ENCODE data around the gene MFAP3L. TPM values are rescaled to one million over a fixed set of nuclear protein-coding genes. Genes with fewer than 3 reads are reported as not detected.

Gene MFAP3L
- total RNA-seq, 6 experiments from 2014 or later = 0.94 to 6.4 (median 2.1) TPM

DNA sequence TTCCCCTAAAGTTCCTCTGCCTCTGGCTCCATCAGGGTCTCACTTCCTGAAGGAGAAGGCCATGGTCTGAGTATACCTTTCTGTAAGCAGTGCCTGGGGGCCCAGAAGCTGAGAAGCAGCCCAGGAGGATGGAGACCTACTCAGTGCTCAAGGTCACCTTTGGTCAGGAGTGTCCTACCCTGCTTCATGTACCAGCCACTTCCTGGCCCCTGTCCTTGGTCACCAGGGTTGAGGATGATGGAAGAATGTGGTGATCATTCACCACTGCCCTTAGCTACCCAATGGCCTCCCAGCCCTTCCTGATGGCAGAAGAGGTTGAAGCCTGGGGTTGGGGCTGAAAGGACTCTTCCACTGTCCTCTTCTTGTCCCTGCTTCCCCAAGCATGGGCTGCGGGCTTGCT lies 9.0 kb upstream of the MFAP3L start:
- Mint-ChIP-seq H3K4me1 (ENCODE audit: low read depth) (peaks cover 2% of the 10 kb centered on the region; the same call in 1 of the 2 replicates), H3K9me3 (no peaks in the 10 kb centered on the region), H3K27me3 (ENCODE audit: insufficient read depth) (peaks cover 23% of the 10 kb centered on the region), H3K27ac (no peak overlapping the region), H3K4me3 (no peak overlapping the region), H3K36me3 (ENCODE audit: low read depth) (no peaks in the 10 kb centered on the region)
- no peak for DNase-seq
- TF ChIP-seq, protein P1, sequence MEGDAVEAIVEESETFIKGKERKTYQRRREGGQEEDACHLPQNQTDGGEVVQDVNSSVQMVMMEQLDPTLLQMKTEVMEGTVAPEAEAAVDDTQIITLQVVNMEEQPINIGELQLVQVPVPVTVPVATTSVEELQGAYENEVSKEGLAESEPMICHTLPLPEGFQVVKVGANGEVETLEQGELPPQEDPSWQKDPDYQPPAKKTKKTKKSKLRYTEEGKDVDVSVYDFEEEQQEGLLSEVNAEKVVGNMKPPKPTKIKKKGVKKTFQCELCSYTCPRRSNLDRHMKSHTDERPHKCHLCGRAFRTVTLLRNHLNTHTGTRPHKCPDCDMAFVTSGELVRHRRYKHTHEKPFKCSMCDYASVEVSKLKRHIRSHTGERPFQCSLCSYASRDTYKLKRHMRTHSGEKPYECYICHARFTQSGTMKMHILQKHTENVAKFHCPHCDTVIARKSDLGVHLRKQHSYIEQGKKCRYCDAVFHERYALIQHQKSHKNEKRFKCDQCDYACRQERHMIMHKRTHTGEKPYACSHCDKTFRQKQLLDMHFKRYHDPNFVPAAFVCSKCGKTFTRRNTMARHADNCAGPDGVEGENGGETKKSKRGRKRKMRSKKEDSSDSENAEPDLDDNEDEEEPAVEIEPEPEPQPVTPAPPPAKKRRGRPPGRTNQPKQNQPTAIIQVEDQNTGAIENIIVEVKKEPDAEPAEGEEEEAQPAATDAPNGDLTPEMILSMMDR (IDR thresholded peaks at IDR 0.05) = no peak

DNA sequence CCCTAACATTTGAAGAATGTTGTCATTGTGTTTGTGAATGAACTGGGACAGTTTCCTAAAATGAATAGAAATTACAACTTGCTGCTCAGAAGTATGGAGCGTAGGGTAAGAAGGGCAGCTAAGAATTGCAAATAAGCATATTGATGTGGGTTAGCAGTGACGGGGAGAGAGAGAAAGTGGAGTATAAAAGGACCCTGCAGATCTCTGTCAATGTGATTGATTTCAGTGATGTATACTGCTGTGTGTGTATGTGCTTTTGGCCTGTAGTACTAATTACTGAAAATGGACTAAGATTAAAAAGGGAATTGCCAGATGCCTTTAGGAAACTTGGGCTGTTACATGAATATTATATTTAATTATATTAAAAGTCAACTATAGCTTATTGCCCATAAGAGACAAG lies 7.8 kb upstream of the MFAP3L start:
- H3K4me3 Mint-ChIP-seq = no peak overlapping the region
- H3K9me3 Mint-ChIP-seq = no peaks in the 10 kb centered on the region
- DNase-seq = no peak
- TF ChIP-seq, protein P1 (IDR thresholded peaks at IDR 0.05) = no peak
- no peak overlapping the region for H3K27ac Mint-ChIP-seq
- no peaks in the 10 kb centered on the region for H3K36me3 Mint-ChIP-seq (ENCODE audit: low read depth)
- H3K4me1 Mint-ChIP-seq (ENCODE audit: low read depth) = peaks cover 7% of the 10 kb centered on the region; the same call in 1 of the 2 replicates
- H3K27me3 Mint-ChIP-seq (ENCODE audit: insufficient read depth) = peaks cover 25% of the 10 kb centered on the region

DNA sequence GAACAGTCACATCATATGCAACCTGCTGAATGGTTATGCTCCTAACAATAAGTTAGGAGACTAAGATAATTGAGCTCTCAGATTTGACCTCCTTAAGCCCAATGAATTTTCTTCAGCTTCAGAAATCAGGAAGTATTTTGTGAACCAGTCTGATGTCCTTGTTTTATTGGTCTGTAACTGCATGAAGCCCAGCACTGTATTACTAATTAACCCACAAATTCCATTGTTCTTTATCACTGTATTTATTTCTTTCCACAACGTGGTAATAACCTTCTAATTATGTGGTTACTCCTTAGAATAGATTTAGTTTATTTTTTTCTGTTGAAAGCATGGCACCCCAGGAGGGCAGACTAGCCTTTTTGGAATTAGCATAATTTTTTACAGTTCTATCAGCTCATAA lies 3.9 kb upstream of the MFAP3L start:
- peaks cover 5% of the 10 kb centered on the region; the same call in 1 of the 2 replicates for H3K9me3 Mint-ChIP-seq
- no peak overlapping the region for H3K4me3 Mint-ChIP-seq
- no peak for DNase-seq
- H3K27me3 Mint-ChIP-seq (ENCODE audit: insufficient read depth) = peaks cover 21% of the 10 kb centered on the region; the same call in 1 of the 2 replicates
- TF ChIP-seq, protein P1 (IDR thresholded peaks at IDR 0.05) = no peak
- no peak overlapping the region for H3K27ac Mint-ChIP-seq
- peaks cover 18% of the 10 kb centered on the region for H3K4me1 Mint-ChIP-seq (ENCODE audit: low read depth)
- H3K36me3 Mint-ChIP-seq (ENCODE audit: low read depth) = peaks cover 8% of the 10 kb centered on the region

DNA sequence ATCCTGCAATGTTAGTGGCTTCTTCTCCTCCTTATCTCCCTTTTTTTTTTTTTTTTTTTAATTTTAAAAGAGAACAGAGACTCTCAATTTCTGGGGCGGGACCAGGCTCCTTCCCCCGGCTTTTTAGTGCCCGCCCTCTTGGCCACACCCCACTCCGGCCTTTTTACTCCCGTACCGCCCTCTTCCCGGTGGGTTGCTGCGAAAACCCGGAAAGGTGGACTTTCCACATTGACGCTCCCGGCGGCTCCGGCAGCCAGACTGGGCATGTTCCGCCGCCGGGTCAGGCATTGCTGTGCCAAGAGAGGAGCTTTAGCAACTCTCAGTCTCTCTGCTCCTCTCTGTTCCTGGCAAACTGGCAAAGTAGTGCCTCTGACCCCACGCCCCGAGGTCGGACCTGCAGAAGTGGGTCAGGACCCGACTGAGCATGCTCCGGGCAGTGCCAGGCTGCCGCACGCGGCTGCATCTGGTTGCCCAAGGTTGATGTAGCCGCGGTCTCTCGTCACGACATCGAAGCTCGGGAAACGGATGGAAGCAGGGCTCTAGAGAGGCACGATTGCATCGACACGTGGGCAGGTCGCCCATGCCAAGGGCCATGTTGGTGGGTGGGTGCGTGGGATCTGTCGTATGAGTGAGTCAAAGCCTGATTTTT lies 1.1 kb upstream of the MFAP3L start:
- H3K4me1 Mint-ChIP-seq (ENCODE audit: low read depth) = peaks cover 18% of the 10 kb centered on the region

DNA sequence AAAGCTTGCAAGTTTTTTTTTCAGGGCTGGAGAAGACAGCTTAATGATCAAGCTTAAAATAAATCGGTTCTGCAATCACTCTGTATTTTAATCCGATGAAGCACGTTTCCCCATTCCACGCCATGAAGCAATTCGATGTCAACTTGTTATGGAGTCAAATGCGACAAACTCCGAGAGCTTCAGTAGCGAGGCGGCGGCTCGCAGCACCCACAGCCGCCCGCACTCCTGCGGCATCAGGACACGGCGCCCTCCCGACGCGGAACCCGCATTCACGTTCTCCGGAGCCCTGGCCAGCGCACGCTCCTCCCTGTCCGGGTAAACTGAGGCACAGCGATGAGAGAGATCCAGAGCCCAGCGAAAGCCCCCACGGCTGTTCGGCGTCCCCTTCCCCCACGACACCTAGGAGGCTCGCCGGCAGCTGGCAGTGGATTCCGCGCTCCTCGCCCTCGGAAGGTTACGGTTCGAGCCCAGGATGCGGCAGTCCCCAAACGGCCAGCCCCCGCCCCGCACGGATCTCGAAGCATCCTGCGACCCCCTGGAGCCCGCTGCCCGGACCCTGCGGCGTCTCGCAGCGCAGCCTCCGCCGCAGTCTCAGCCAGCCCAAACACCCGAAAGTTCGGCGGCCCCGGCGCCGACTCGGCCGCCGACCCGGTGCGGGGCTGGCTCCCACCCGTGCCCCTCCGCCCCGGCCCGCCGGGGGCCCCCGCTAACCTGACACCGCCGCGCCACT lies 507 bp downstream of the MFAP3L start:
- Mint-ChIP-seq H3K9me3 (peaks cover 5% of the 10 kb centered on the region; the same call in 1 of the 2 replicates), H3K36me3 (ENCODE audit: low read depth) (peaks cover 8% of the 10 kb centered on the region), H3K4me1 (ENCODE audit: low read depth) (peaks cover 18% of the 10 kb centered on the region), H3K4me3 (peak overlapping the region; percentile 73), H3K27me3 (ENCODE audit: insufficient read depth) (peaks cover 16% of the 10 kb centered on the region), H3K27ac (no peak overlapping the region)
- TF ChIP-seq, protein P1 (IDR thresholded peaks at IDR 0.05) = no peak
- no peak for DNase-seq

More for the DNA sequence above, 1.1 kb upstream of the MFAP3L start:
- DNase-seq = peak; percentile 94
- Mint-ChIP-seq H3K9me3 (peaks cover 5% of the 10 kb centered on the region; the same call in 1 of the 2 replicates), H3K4me3 (peak overlapping the region; percentile 89), H3K27ac (no peak overlapping the region), H3K36me3 (ENCODE audit: low read depth) (peaks cover 8% of the 10 kb centered on the region), H3K27me3 (ENCODE audit: insufficient read depth) (peaks cover 19% of the 10 kb centered on the region)
- TF ChIP-seq, protein P1 (IDR thresholded peaks at IDR 0.05) = no peak
